Ramos (cell line): ENCODE measurements around the gene MLX.

Experiments
- in situ Hi-C: fragments of 300-500 bp; cut with MboI; formaldehyde crosslinking; loops from one replicate; pipeline ENCODE4 v1.14.3; 2022; ENCODE audit warnings: low sequenced_read_pairs; ENCODE audit not compliant: unreplicated experiment

Gene MLX

GRCh38 chr17:42573095-42573494 lies 6.2 kb downstream of the MLX start:
- in situ Hi-C loops = loop anchor here (10.0 kb wide), 2 partner anchors 192 to 412 kb away; partner anchors contain the start of genes PTGES3L, RAMP2 and RUNDC1

- in situ Hi-C loops = loop anchor here (10.0 kb wide), 2 partner anchors 190 to 410 kb away; partner anchors contain the start of genes PTGES3L, RAMP2 and RUNDC1
Observed at GRCh38 chr17:42574463-42574862, 7.6 kb downstream of the MLX start.

- in situ Hi-C loops = loop anchor here (5.0 to 25.0 kb wide), 4 partner anchors 105 to 785 kb away; partner anchors contain the start of genes CCR10, CNTNAP1, PTGES3L and RAMP2
Observed at GRCh38 chr17:42577140-42577531, 10.2 kb downstream of the MLX start.

- in situ Hi-C loops = loop anchor here (5.0 to 25.0 kb wide), 4 partner anchors 105 to 785 kb away; partner anchors contain the start of genes CCR10, CNTNAP1, PTGES3L and RAMP2
Observed at GRCh38 chr17:42577532-42578281, 10.8 kb downstream of the MLX start, which contains the start of gene PSMC3IP. Gene PSMC3IP, minus strand, starts transcription at chr17:42577729. Its CDS starts 43 bp downstream, at chr17:42577686.

GRCh38 chr17:42578282-42578869 lies 11.5 kb downstream of the MLX start:
- in situ Hi-C loops = loop anchor here (5.0 to 25.0 kb wide), 4 partner anchors 104 to 784 kb away; partner anchors contain the start of genes CCR10, CNTNAP1, PTGES3L and RAMP2

GRCh38 chr17:42579794-42580551 lies 13.1 kb downstream of the MLX start:
- in situ Hi-C loops = loop anchor here (5.0 to 25.0 kb wide), 4 partner anchors 102 to 782 kb away; partner anchors contain the start of genes CCR10, CNTNAP1, PTGES3L and RAMP2

- in situ Hi-C loops = loop anchor here (25.0 kb wide), 1 partner anchor 780 kb away; no protein-coding TSS in a partner anchor
Observed at GRCh38 chr17:42581744-42582270, 14.9 kb downstream of the MLX start.

GRCh38 chr17:42584880-42585279 lies 18.0 kb downstream of the MLX start:
- in situ Hi-C loops = loop anchor here (25.0 kb wide), 1 partner anchor 777 kb away; no protein-coding TSS in a partner anchor

- in situ Hi-C loops = loop anchor here (25.0 kb wide), 1 partner anchor 777 kb away; no protein-coding TSS in a partner anchor
Observed at GRCh38 chr17:42585353-42585752, 18.5 kb downstream of the MLX start.

GRCh38 chr17:42586514-42587230 lies 19.8 kb downstream of the MLX start:
- in situ Hi-C loops = loop anchor here (25.0 kb wide), 1 partner anchor 776 kb away; no protein-coding TSS in a partner anchor

GRCh38 chr17:42590886-42591285 lies 24.0 kb downstream of the MLX start:
- in situ Hi-C loops = loop anchor here (25.0 kb wide), 1 partner anchor 771 kb away; no protein-coding TSS in a partner anchor

GRCh38 chr17:42591411-42591810 lies 24.5 kb downstream of the MLX start:
- in situ Hi-C loops = loop anchor here (25.0 kb wide), 1 partner anchor 771 kb away; no protein-coding TSS in a partner anchor

- in situ Hi-C loops = loop anchor here (25.0 kb wide), 1 partner anchor 766 kb away; no protein-coding TSS in a partner anchor
Observed at GRCh38 chr17:42596386-42596785, 29.5 kb downstream of the MLX start.

GRCh38 chr17:42598905-42599304 lies 32.0 kb downstream of the MLX start:
- in situ Hi-C loops = loop anchor here (25.0 kb wide), 1 partner anchor 763 kb away; no protein-coding TSS in a partner anchor

GRCh38 chr17:42603318-42603717 lies 36.4 kb downstream of the MLX start:
- in situ Hi-C loops = no loop called here

- in situ Hi-C loops = no loop called here
Observed at GRCh38 chr17:42607769-42608168, 40.9 kb downstream of the MLX start.

- in situ Hi-C loops = no loop called here
Observed at GRCh38 chr17:42608305-42609181, 41.6 kb downstream of the MLX start.
